Measurements from ENCODE around the gene EEIG1. TPM values are rescaled to one million over a fixed set of nuclear protein-coding genes. Genes with fewer than 3 reads are reported as not detected.

The EEIG1 gene
- total RNA-seq, 1 experiment from 2014 or later, result 21.4 TPM

- no peak for DNase-seq (ENCODE audit: low spot score)
Observed at GRCh38 chr9:127959841-127960409, 20.9 kb downstream of the EEIG1 start.

GRCh38 chr9:127959398-127959797 is 21.4 kb downstream of the EEIG1 start:
- DNase-seq (ENCODE audit: low spot score), result no peak

DNA sequence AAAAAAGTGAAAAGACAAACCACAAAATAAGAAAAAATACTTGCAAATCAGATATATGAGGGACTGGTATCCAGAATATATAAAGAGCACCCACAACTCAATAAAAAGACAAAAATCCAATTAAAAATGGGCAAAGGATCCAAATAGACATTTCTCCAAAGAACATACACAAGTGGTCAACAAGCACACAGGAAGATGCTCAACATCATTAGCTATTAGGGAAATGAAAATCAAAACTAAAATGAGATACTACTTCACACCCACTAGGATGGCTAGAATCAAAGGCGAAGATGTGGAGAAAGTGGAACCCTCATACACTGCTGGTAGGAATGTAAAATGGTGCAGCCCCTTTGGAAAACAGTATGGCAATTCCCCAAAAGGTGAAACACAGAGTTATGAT is 22.1 kb downstream of the EEIG1 start:
- DNase-seq (ENCODE audit: low spot score), result no peak

GRCh38 chr9:127955294-127956015 is 25.3 kb downstream of the EEIG1 start:
- DNase-seq (ENCODE audit: low spot score), result peak; percentile 97

DNA sequence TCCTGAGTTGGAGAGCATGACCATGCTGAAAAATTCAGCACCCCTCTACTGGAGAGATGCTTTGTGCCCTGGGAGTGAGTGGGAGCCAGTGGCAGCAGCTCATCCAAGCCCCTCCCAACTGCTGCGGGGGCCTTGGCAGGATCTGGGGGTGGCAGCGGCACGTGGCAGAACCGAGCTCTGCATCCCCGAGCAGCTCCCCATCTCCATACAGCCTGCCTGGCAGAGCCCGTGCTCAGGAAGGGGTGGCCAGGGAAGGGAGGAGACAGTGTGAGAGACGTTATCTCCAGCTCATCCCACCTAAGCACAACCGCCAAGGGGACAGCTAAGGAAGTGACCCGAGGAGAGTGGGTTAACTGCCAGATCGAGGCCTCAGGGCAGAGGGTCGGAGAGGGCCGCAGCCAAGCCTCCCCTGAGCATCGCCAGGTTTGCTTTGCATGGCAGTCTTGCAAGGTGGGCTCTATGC is 25.9 kb downstream of the EEIG1 start:
- no peak for DNase-seq (ENCODE audit: low spot score)

DNA sequence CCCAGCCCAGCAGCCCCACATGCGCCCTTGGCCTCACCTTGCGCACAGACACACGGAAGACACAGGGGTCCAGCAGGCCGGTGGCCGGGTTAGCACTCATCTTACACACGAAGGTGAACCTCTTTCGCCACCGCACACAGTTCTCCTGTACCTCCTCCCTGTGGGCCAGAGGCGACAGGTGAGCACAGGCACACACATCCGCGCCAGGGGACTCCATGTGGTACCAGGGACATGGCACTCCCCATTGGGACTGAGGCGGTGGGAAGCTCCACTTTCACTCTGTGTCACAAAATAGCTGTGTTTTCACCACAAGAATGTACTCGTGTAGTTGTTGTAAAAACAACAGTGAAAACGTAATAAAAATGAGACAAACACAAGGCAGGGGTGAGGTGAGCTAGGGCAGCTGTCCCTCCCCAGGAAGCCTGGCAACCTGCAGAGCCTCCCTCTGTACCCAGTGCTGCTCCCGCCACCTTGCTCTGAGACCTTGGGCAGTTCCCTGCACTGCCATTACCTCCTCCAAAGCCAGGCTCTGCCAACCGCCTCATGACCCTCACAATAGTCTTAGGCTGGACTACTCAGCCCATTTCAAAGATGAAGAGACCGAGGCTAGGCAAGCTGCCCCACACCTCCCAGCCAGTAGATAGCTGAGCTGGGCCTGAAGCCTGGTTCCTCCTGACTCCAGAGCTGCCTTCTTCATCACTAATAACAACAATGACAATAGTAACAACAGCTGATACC is 26.9 kb downstream of the EEIG1 start:
- no peak for DNase-seq (ENCODE audit: low spot score)

- DNase-seq (ENCODE audit: low spot score), result no peak
Observed at GRCh38 chr9:127953154-127953553, 27.6 kb downstream of the EEIG1 start.

GRCh38 chr9:127950513-127951289 is 30.1 kb downstream of the EEIG1 start:
- DNase-seq (ENCODE audit: low spot score), result no peak

DNA sequence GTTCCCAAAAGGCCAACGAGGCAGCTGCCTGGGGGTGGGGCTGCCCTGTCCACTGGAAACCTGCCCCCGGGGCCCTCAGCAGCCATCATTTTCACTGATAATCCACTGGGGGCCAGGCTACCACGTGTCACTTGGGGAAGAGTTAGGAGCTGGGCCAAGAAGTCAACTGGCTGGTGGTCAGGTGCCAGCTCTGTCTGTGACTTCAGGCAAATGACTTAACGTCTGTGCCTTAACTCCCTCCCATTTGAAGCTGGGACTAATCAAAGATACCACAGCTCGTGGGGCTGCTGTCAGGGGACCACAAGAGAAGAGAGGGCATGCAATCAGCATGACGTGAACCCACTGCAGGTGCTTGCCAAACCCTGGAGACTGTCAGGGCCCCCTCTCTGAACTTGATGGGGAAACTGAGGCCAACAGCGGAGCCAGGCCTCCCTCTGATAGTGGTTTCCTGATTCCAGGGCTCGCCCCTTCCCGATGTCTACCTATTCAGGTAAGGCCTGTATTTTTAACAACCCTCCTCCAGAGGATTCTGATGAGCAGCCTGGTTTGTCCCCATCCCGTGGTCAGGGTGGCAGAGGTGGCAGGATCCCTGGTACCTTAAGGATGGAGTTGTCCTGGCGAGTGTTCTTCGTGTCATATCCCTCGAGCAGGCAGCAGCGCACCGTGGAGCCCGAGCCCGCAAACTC is 30.8 kb downstream of the EEIG1 start:
- DNase-seq (ENCODE audit: low spot score), result no peak

DNA sequence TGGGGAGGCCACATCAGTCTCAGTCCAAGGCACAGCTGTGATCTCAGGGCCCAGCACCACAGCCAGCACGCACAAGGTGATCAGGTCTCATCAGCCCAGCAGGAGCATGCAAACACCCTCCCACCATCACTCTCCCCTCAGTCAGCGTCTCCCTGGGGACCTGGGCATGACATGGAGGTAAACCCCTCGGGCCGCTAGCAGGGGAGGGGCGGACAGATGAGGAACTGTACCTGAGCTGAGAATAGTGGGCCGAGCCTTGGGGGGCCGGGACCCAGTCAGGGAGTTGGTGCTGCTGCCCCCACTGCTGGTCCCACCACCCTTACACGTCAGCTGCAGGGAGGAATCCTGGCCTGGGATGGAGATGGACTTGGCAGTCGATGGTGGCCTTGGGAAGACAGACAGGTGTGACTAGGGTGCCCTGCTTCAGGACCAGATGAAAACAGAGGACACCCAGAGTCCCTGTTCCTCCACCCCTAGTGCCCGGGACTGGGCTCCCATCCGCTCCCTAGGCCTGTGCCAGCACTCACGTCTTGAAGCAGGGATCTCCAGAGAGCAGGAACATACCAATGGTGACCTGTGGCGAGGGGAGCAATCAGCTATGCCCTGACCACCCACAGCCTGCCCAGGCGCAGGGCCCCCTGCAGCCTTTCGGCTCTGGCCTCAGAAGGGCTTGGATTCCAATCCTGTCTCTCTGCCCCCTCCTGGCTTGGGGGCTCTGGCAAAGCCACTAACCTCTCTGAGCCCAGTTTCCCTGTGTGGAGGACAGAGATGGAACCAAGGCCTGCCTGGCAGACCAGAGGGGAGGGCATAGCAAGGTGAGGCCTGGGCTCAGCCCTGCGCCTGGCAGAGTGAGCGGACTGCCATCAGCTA is 32.7 kb downstream of the EEIG1 start:
- DNase-seq (ENCODE audit: low spot score), result no peak

DNA sequence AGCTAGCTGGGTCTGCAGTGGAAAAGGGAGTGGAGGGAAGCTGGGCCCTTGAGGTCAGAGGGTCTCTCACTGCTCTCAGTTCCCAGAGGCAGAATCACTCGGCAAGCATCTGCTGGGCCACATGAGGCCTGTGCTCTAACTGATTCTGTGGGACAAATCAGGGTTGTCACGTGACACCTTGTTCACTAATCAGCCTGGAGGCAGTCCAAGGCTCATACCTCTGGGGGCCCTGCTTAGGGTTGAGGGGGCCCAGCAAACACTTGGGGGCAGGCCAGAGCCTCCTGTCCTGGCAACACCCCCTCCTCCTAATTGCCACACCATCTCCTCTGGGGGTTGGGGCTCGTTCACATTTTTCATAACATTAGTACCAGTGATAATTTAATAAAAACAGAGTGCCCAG is 34.1 kb downstream of the EEIG1 start:
- no peak for DNase-seq (ENCODE audit: low spot score)

DNA sequence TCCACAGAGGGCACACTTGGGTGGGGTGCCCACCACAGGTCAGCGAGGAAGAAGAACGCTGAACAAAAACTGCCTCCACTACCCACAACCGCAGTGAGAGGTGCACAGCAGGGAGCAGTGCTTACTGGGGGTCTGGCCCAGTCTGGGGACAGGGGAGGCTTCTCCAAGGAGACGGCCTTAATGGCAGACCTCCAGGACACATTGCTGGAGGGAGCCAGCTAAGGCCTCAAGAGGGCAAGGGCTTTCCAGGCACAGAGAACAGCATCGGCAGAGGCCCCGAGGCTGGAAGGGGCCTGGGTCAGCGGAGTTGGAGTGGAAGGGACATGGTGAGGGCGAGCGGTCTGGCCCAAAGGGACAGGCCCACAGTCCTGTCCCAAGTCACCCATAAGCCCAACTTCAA is 34.8 kb downstream of the EEIG1 start:
- no peak for DNase-seq (ENCODE audit: low spot score)

DNA sequence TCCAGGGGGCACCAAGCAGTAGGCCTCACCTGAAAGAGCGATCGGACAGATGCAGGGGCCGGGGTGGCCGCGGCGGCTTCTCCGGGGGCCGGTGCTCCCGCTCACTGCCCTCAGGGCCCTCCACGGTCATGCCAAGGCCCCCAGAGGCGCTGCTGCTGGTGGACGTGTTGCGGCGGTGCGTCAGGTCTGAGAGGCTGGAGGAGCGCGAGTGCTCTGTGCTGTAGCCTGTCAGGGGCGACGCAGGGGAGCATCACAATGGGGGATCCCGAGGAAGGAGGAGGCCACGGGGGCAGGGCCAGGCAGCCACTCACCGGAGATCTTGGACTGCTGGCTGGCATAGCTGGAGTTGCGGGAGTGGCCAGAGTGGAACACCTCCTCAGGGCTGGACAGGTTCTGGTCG is 35.5 kb downstream of the EEIG1 start:
- DNase-seq (ENCODE audit: low spot score), result no peak

DNA sequence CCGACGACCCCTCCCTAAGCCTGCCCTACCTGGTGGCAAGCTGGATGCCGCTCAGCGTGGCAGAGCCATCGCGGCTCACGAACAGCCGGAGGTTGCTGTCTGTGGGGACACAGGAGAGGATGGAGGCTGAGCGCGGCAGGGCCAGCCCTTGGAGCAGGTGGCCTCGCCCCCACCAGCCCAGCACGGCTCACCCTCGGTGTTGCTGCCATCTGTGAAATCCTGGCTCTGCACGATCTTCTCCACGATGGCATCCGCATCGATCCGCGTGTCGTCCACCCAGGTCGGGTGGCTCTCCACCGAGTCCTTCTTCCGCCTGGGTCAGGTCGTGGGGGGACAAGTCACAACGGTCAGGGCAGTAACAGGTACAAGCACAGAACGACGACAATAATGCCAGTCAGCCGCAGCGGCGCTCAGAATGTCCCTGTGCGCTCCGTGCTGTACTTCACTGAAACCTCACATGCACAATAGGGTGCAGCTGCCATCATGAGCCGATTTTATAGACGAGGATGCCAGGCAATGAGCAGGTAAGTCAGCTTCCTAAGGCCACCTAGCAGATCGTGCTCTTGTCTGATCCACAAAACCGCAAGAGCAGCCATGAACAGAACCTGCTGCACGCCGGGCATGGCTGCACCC is 36.1 kb downstream of the EEIG1 start:
- DNase-seq (ENCODE audit: low spot score), result no peak

DNA sequence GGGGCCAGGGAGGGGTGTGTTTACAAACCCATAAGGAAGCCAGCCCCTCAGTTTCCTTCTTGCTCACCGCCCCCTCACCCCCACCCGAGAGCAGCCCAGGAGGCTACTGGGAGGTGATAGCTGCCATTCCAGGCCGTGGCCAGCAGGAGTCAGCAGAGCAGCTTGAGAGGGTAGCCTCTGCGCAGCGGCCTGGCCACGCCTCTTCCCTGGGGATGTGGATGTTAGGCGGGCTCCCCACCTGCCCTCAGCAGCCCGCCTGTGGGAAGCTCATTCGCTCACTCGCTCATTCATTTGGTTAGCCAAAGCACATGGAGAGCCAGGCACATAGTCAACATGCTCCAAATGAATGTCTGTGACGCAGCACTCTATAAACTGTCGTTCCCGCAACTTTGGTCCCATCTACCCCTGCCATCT is 37.1 kb downstream of the EEIG1 start:
- DNase-seq (ENCODE audit: low spot score), result peak; percentile 87

DNA sequence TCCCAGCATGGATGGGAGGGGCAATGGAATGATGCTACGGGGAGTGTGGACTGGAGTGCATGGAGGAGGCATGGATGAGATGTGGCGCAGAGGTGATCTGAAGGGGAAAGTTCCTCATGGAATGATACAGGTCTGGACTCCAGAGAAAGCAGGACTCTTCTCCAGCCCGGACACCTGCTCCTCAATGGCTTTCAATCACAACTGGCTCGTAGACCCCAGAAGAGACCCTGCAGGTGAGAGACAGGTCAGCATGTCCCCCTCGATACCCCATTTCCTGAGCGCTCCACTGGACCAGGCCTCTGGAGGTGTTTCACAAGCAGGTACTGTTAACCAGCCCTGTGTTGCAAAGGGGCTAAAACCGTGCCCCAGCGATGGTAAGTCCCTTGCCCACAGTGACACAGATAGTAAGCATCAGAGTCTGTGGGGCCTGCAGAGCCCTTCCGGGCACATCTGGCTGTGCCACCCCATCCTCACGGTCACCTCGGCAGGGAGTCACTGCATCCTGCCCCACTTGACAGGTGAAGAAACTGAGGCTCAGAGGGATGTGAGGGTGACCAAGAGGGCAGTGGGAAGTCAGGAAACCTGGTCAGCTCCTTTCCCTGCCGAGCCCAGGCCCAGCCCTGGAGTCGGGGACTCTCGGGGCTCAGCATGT is 37.7 kb downstream of the EEIG1 start:
- DNase-seq (ENCODE audit: low spot score), result no peak

DNA sequence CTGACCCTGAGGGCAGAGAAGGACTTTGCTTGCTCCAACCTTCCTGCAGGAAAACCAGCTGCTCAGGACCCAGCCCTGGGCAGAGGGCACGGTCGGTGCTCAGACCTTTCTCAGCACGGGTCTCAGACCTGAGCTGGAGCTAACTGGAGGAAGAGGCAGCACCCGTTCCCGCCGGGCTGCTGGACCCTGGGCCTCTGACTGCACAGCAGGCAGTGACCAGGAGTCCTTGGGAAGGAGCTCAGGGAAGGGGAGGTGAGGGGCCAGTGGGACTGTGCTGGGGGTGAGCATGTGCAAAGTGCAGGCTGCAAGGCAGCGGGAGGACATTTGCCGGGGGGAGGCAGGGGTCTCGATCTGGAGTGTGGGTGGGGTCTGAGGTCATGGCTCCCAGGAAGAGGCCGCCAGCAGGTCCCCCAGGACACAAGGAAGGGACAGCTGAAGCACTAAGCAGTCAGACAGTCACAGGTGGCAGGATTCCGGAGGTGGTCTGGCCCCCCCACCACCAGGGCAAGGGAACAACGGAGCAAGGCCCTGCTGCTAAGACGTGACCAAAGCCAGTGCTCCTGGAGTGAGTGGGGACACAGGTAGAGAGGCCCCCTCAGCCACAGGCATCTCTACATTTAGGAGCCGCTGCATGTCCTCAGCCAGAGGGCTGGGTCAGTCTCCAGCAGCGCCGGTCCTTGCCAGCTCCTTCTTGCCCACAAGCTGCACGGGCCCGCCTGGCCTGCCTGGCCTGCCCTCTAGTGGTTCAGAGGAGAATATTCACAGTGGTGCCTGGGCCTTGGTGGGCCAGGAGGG is 38.4 kb downstream of the EEIG1 start:
- DNase-seq (ENCODE audit: low spot score), result peak; percentile 52

- no peak for DNase-seq (ENCODE audit: low spot score)
Observed at GRCh38 chr9:127941961-127942215, 38.9 kb downstream of the EEIG1 start.

Measured in A172 (cell line).